RWPE2 (cell line): ENCODE measurements around the gene OIT3.
"Not testable (repeated sequence)": the region's sequence is repeated elsewhere in the genome, so short reads cannot be mapped to it uniquely, and the experiment has no call there.

ENCODE experiments used
- ATAC-seq: fragments of 200-7000 bp; cut with Tn5 transposase; 3 replicates; pipeline ENCODE4 v1.9.1; 2021; ENCODE audit warnings: low read depth
- DNase-seq: peaks from one replicate; pipeline ENCODE4 v3.0.0-alpha.2; 2020; ENCODE audit warnings: low spot score
- H3K27ac ChIP-seq: fragments of 450-650 bp; 2 replicates; pipeline ENCODE4 v1.5.1; 2017; ENCODE audit warnings: mild to moderate bottlenecking; ENCODE audit not compliant: poor library complexity, severe bottlenecking
- H3K27me3 ChIP-seq: fragments of 250-450 bp; sonication (Bioruptor Pico); 2 replicates; pipeline ENCODE4 v1.5.1; 2021; ENCODE audit warnings: mild to moderate bottlenecking, moderate library complexity; ENCODE audit not compliant: insufficient read depth, poor library complexity, severe bottlenecking
- H3K36me3 ChIP-seq: fragments of 250-450 bp; sonication (Bioruptor Pico); 2 replicates; pipeline ENCODE4 v1.5.1; 2020; ENCODE audit warnings: low read depth, mild to moderate bottlenecking, moderate library complexity
- H3K4me1 ChIP-seq: fragments of 250-450 bp; sonication (Bioruptor Pico); 2 replicates; pipeline ENCODE4 v1.5.1; 2021; ENCODE audit warnings: mild to moderate bottlenecking, moderate library complexity; ENCODE audit not compliant: insufficient read depth, poor library complexity, severe bottlenecking
- H3K4me3 ChIP-seq: fragments of 250-450 bp; sonication (Bioruptor Pico); 2 replicates; pipeline ENCODE4 v1.5.1; 2021; ENCODE audit warnings: mild to moderate bottlenecking, moderate library complexity; ENCODE audit not compliant: severe bottlenecking
- H3K9me3 ChIP-seq: fragments of 250-450 bp; sonication (Bioruptor Pico); 2 replicates; pipeline ENCODE4 v1.5.1; 2021; ENCODE audit warnings: mild to moderate bottlenecking, moderate library complexity; ENCODE audit not compliant: severe bottlenecking
- CTCF ChIP-seq: fragments of 450-650 bp; IDR thresholded peaks from one replicate; pipeline ENCODE4 v1.5.1; 2017; ENCODE audit warnings: mild to moderate bottlenecking, moderate library complexity; ENCODE audit not compliant: poor library complexity, severe bottlenecking

OIT3 gene

GRCh38 chr10:72906446-72906845, 12.9 kb downstream of the OIT3 start:
- no peaks in the 10 kb centered on the region for H3K4me1 ChIP-seq
- no peak overlapping the region for H3K4me3 ChIP-seq
- no peak for ATAC-seq
- no peaks in the 10 kb centered on the region for H3K36me3 ChIP-seq
- H3K27ac ChIP-seq = no peak overlapping the region
- H3K9me3 ChIP-seq = no peaks in the 10 kb centered on the region
- DNase-seq = no peak
- TF ChIP-seq CTCF = no peak
- H3K27me3 ChIP-seq = no peaks in the 10 kb centered on the region

GRCh38 chr10:72910705-72911104, 17.2 kb downstream of the OIT3 start:
- DNase-seq = no peak
- Histone ChIP-seq H3K4me3 (no peak overlapping the region), H3K4me1 (no peaks in the 10 kb centered on the region), H3K36me3 (no peaks in the 10 kb centered on the region), H3K27ac (no peak overlapping the region), H3K27me3 (no peaks in the 10 kb centered on the region), H3K9me3 (no peaks in the 10 kb centered on the region)
- no peak for TF ChIP-seq CTCF
- ATAC-seq = no peak

- DNase-seq (no peak), ATAC-seq (no peak)
- Histone ChIP-seq H3K27ac (no peak overlapping the region), H3K36me3 (no peaks in the 10 kb centered on the region), H3K27me3 (no peaks in the 10 kb centered on the region), H3K4me3 (no peak overlapping the region), H3K4me1 (no peaks in the 10 kb centered on the region), H3K9me3 (no peaks in the 10 kb centered on the region)
- no peak for TF ChIP-seq CTCF
Observed at GRCh38 chr10:72911758-72912157, 18.2 kb downstream of the OIT3 start.

- H3K27me3 ChIP-seq = no peaks in the 10 kb centered on the region
- H3K36me3 ChIP-seq = no peaks in the 10 kb centered on the region
- no peak for DNase-seq
- ATAC-seq = no peak
- no peak overlapping the region for H3K27ac ChIP-seq
- TF ChIP-seq CTCF = no peak
- H3K9me3 ChIP-seq = no peaks in the 10 kb centered on the region
- no peak overlapping the region for H3K4me3 ChIP-seq
- H3K4me1 ChIP-seq = no peaks in the 10 kb centered on the region
Observed at GRCh38 chr10:72912736-72913135, 19.2 kb downstream of the OIT3 start.

GRCh38 chr10:72913287-72913686, 19.7 kb downstream of the OIT3 start:
- no peak for DNase-seq
- H3K27me3 ChIP-seq = no peaks in the 10 kb centered on the region
- no peak overlapping the region for H3K4me3 ChIP-seq
- no peaks in the 10 kb centered on the region for H3K36me3 ChIP-seq
- ATAC-seq = no peak
- H3K27ac ChIP-seq = no peak overlapping the region
- H3K4me1 ChIP-seq = no peaks in the 10 kb centered on the region
- TF ChIP-seq CTCF = no peak
- no peaks in the 10 kb centered on the region for H3K9me3 ChIP-seq

- H3K4me1 ChIP-seq, H3K9me3 ChIP-seq, DNase-seq, H3K4me3 ChIP-seq, ATAC-seq, H3K27me3 ChIP-seq, H3K36me3 ChIP-seq, H3K27ac ChIP-seq: not testable (repeated sequence)
Observed at GRCh38 chr10:72917201-72917600, 23.7 kb downstream of the OIT3 start.

GRCh38 chr10:72917803-72918332, 24.3 kb downstream of the OIT3 start:
- H3K4me3 ChIP-seq, DNase-seq, H3K27me3 ChIP-seq, H3K9me3 ChIP-seq, ATAC-seq, H3K4me1 ChIP-seq, H3K27ac ChIP-seq, H3K36me3 ChIP-seq: not testable (repeated sequence)
